Measurements from ENCODE around the gene CFAP52. TPM values are rescaled to one million over a fixed set of nuclear protein-coding genes. Genes with fewer than 3 reads are reported as not detected.

Gene CFAP52
- total RNA-seq, 1 experiment from 2014 or later, result not detected

- Histone ChIP-seq H3K27ac (ENCODE audit: insufficient read length, low read depth, low read length) (no peak overlapping the region), H3K18ac (ENCODE audit: insufficient read length, low read depth, low read length) (no peak overlapping the region), H2BK20ac (ENCODE audit: low read depth, low read length, poor library complexity, severe bottlenecking) (no peak overlapping the region), H3K4me2 (ENCODE audit: insufficient read depth, insufficient read length, low read length) (no peak overlapping the region), H3T11ph (ENCODE audit: low read length) (no peak overlapping the region), H3K79me1 (ENCODE audit: insufficient read depth, low read depth, low read length, poor library complexity, severe bottlenecking) (no peaks in the 10 kb centered on the region), H4K8ac (replicated peaks; ENCODE audit: insufficient read length, low read depth, low read length) (no peak overlapping the region), H4K20me1 (ENCODE audit: control insufficient read depth, insufficient read depth, insufficient read length) (no peaks in the 10 kb centered on the region), H4K5ac (ENCODE audit: insufficient read length, low read depth, low read length) (no peak overlapping the region), H4K91ac (ENCODE audit: insufficient read length, low read depth, low read length) (no peak overlapping the region), H2BK15ac (ENCODE audit: low read depth, low read length) (no peak overlapping the region), H2BK5ac (ENCODE audit: insufficient read length, low read length) (no peak overlapping the region), H3K27me3 (ENCODE audit: insufficient read depth, low read length) (no peaks in the 10 kb centered on the region), H2BK12ac (ENCODE audit: insufficient read length, low read depth, low read length) (no peak overlapping the region), H3K23me2 (ENCODE audit: insufficient read length, low read depth, low read length, poor library complexity, severe bottlenecking) (no peaks in the 10 kb centered on the region), H3K4me1 (ENCODE audit: insufficient read depth, low read length) (no peaks in the 10 kb centered on the region; the same call in 1 of the 2 replicates), H3K23ac (ENCODE audit: insufficient read length, low read depth, low read length) (no peak overlapping the region), H3K4ac (ENCODE audit: low read depth, low read length) (no peak overlapping the region), H3K9ac (ENCODE audit: extremely low read depth, insufficient read length, low read length) (no peak overlapping the region), H2BK120ac (ENCODE audit: low read depth, low read length, poor library complexity, severe bottlenecking) (no peak overlapping the region), H3K14ac (ENCODE audit: insufficient read depth, low read length) (no peak overlapping the region), H2AFZ (ENCODE audit: low read length) (no peak overlapping the region), H3K56ac (ENCODE audit: insufficient read length, low read depth, low read length) (no peak overlapping the region), H3K79me2 (ENCODE audit: insufficient read depth, low read length) (no peaks in the 10 kb centered on the region), H3K9me3 (ENCODE audit: control insufficient read depth, low read depth, low read length) (no peaks in the 10 kb centered on the region), H2AK5ac (ENCODE audit: insufficient read length, low read length) (no peak overlapping the region)
- Mint-ChIP-seq H3K9me3 (no peaks in the 10 kb centered on the region), H3K36me3 (ENCODE audit: insufficient read depth in 1 of 3, low read depth in 3 of 3) (peaks cover 0 to 4% (median 0%) of the 10 kb centered on the region in 3 experiments; a peak in 2 of 7 replicates), H3K27me3 (ENCODE audit: low read depth) (no peaks in the 10 kb centered on the region), H3K4me3 (no peak overlapping the region), H3K4me1 (peaks cover 6 to 8% of the 10 kb centered on the region in 2 experiments), H3K27ac (no peak overlapping the region)
- no CpG with 5 or more reads among the region's 3 CpGs for WGBS (ENCODE audit: extremely low coverage, insufficient read length, low lambda C conversion rate)
- no peak for TF ChIP-seq CTCF (conservative IDR thresholded peaks at IDR 0.05)
- no peak for DNase-seq
Observed at GRCh38 chr17:9527788-9528187, 48.7 kb upstream of the CFAP52 start.

Measured in H9 (cell line).